Activated B cell treated with CpG ODN at 0.5 μM for 24 hours (primary cell): ENCODE measurements around the gene ACO1. TPM values are rescaled to one million over a fixed set of nuclear protein-coding genes. Genes with fewer than 3 reads are reported as not detected.

ENCODE experiments used
- ATAC-seq: fragments of 200-7000 bp; cut with Tn5 transposase; one replicate; pipeline ENCODE4 v1.10.0; 2021; ENCODE audit warnings: low read depth, mild to moderate bottlenecking, moderate library complexity
- CTCF ChIA-PET: fragments of 350-600 bp; sonication (Branson Sonifier 250); formaldehyde crosslinking; loops from one replicate; lab custom pipeline; 2021; ENCODE audit warnings: antibody characterized with exemption; lab: Charles Lee
- POLR2A ChIA-PET: fragments of 350-600 bp; sonication (Branson Sonifier 250); formaldehyde crosslinking; loops from one replicate; lab custom pipeline; 2021; ENCODE audit warnings: antibody characterized with exemption; lab: Charles Lee
- DNase-seq: peaks from one replicate; pipeline ENCODE4 v3.0.0; 2022
- H3K27ac Mint-ChIP-seq: one replicate; pipeline ENCODE4 v1.8.0; 2020; ENCODE audit warnings: mixed read lengths
- H3K27me3 Mint-ChIP-seq: one replicate; pipeline ENCODE4 v1.8.0; 2021; ENCODE audit warnings: mixed read lengths
- H3K36me3 Mint-ChIP-seq: one replicate; pipeline ENCODE4 v1.8.0; 2021; ENCODE audit warnings: low read depth, mixed read lengths
- H3K4me1 Mint-ChIP-seq: one replicate; pipeline ENCODE4 v1.8.0; 2021; ENCODE audit warnings: mixed read lengths
- H3K4me3 Mint-ChIP-seq: one replicate; pipeline ENCODE4 v1.8.0; 2020; ENCODE audit warnings: mild to moderate bottlenecking, mixed read lengths
- H3K9me3 Mint-ChIP-seq: one replicate; pipeline ENCODE4 v1.8.0; 2020; ENCODE audit warnings: mixed read lengths
- CTCF ChIP-seq: fragments of 200-600 bp; IDR thresholded peaks from one replicate; pipeline ENCODE4 v1.8.0; 2022; ENCODE audit warnings: antibody characterized with exemption, mild to moderate bottlenecking
- intact Hi-C: fragments of 100-400 bp; cut with micrococcal nuclease; formaldehyde crosslinking; loops from one replicate; pipeline ENCODE4 v1.15.1; 2024
- total RNA-seq: library from RNA; stranded (reverse); gene quantifications from 2 replicates; pipeline ENCODE4 v1.2.3, GENCODE V29; 2022

ACO1 gene
- total RNA-seq, 1 donor from 2014 or later, result 10.4 TPM

GRCh38 chr9:32344551-32345182 lies 39.8 kb upstream of the ACO1 start:
- intact Hi-C loops, result no loop called here
- Mint-ChIP-seq H3K36me3 (no peaks in the 10 kb centered on the region), H3K27ac (no peak overlapping the region), H3K4me3 (no peak overlapping the region), H3K27me3 (no peaks in the 10 kb centered on the region), H3K9me3 (no peaks in the 10 kb centered on the region), H3K4me1 (no peaks in the 10 kb centered on the region)
- POLR2A ChIA-PET, result no interaction called here
- no peak for TF ChIP-seq CTCF
- CTCF ChIA-PET, result no interaction called here
- no peak for ATAC-seq
- DNase-seq, result no peak

GRCh38 chr9:32345243-32345642 lies 39.2 kb upstream of the ACO1 start:
- Mint-ChIP-seq H3K4me1 (no peaks in the 10 kb centered on the region), H3K9me3 (no peaks in the 10 kb centered on the region), H3K4me3 (no peak overlapping the region), H3K27me3 (no peaks in the 10 kb centered on the region), H3K27ac (no peak overlapping the region), H3K36me3 (no peaks in the 10 kb centered on the region)
- ChIA-PET CTCF (no interaction called here), POLR2A (no interaction called here)
- ATAC-seq, result no peak
- no peak for DNase-seq
- no peak for TF ChIP-seq CTCF
- intact Hi-C loops, result no loop called here

- Mint-ChIP-seq H3K36me3 (no peaks in the 10 kb centered on the region), H3K9me3 (no peaks in the 10 kb centered on the region), H3K27me3 (no peaks in the 10 kb centered on the region), H3K4me3 (no peak overlapping the region), H3K27ac (no peak overlapping the region), H3K4me1 (no peaks in the 10 kb centered on the region)
- ChIA-PET POLR2A (no interaction called here), CTCF (no interaction called here)
- intact Hi-C loops, result no loop called here
- no peak for ATAC-seq
- no peak for TF ChIP-seq CTCF
- DNase-seq, result no peak
Observed at GRCh38 chr9:32347571-32347970, 36.9 kb upstream of the ACO1 start.

GRCh38 chr9:32348106-32348695 lies 36.2 kb upstream of the ACO1 start:
- TF ChIP-seq CTCF, result no peak
- Mint-ChIP-seq H3K4me3 (no peak overlapping the region), H3K9me3 (no peaks in the 10 kb centered on the region), H3K27me3 (no peaks in the 10 kb centered on the region), H3K4me1 (no peaks in the 10 kb centered on the region), H3K36me3 (no peaks in the 10 kb centered on the region), H3K27ac (no peak overlapping the region)
- no peak for ATAC-seq
- no peak for DNase-seq
- intact Hi-C loops, result no loop called here
- ChIA-PET CTCF (no interaction called here), POLR2A (no interaction called here)

GRCh38 chr9:32349013-32349412 lies 35.4 kb upstream of the ACO1 start:
- H3K4me1 Mint-ChIP-seq, result no peaks in the 10 kb centered on the region

More at GRCh38 chr9:32349013-32349412, 35.4 kb upstream of the ACO1 start:
- ChIA-PET POLR2A (no interaction called here), CTCF (no interaction called here)
- TF ChIP-seq CTCF, result no peak
- Mint-ChIP-seq H3K27ac (no peak overlapping the region), H3K9me3 (no peaks in the 10 kb centered on the region), H3K27me3 (no peaks in the 10 kb centered on the region), H3K36me3 (no peaks in the 10 kb centered on the region), H3K4me3 (no peak overlapping the region)
- intact Hi-C loops, result no loop called here
- DNase-seq (no peak), ATAC-seq (no peak)
